Natural killer cell (primary cell): ENCODE measurements around the gene TFIP11. TPM values are rescaled to one million over a fixed set of nuclear protein-coding genes. Genes with fewer than 3 reads are reported as not detected.

ENCODE experiments used
- ATAC-seq, 3 donors: fragments of 150-1000 bp in 2 of 3; fragments of 200-7000 bp in 1 of 3; cut with Tn5 transposase; 1 replicate in 1 of 3; 2 replicates in 2 of 3; pipeline ENCODE4 v1.10.0; 2021; ENCODE audit warnings: mild to moderate bottlenecking in 2 of 3, moderate library complexity in 2 of 3
- DNase-seq, 2 donors: peaks; one replicate each; pipeline versions ENCODE4 v3.0.0 to v3.0.0-alpha.2; 2013 to 2021; ENCODE audit warnings: mixed read lengths in 1 of 2
- H3K27ac ChIP-seq: one replicate; pipeline ENCODE4 v1.5.1; 2013; ENCODE audit warnings: mild to moderate bottlenecking, low read length
- H3K27me3 ChIP-seq: one replicate; pipeline ENCODE4 v1.6.1; 2013; ENCODE audit warnings: low read length; ENCODE audit not compliant: control insufficient read depth, insufficient read depth
- H3K36me3 ChIP-seq: one replicate; pipeline ENCODE4 v1.6.1; 2013; ENCODE audit warnings: low read length; ENCODE audit not compliant: control insufficient read depth, insufficient read depth
- H3K4me1 ChIP-seq: one replicate; pipeline ENCODE4 v1.6.1; 2013; ENCODE audit warnings: low read length; ENCODE audit not compliant: control insufficient read depth, insufficient read depth
- H3K4me3 ChIP-seq: one replicate; pipeline ENCODE4 v1.5.1; 2013; ENCODE audit warnings: low read length
- H3K9me3 ChIP-seq: one replicate; pipeline ENCODE4 v1.6.1; 2013; ENCODE audit warnings: low read length; ENCODE audit not compliant: control insufficient read depth, insufficient read depth
- H3K27ac Mint-ChIP-seq, 2 donors: one replicate each; pipeline ENCODE4 v1.8.0; 2022; ENCODE audit warnings: mild to moderate bottlenecking in 2 of 2, mixed read lengths in 2 of 2, moderate library complexity in 1 of 2
- H3K27me3 Mint-ChIP-seq, 2 donors: one replicate each; pipeline ENCODE4 v1.8.0; 2022; ENCODE audit warnings: low read depth in 2 of 2, mixed read lengths in 2 of 2
- H3K36me3 Mint-ChIP-seq: one replicate; pipeline ENCODE4 v1.8.0; 2022; ENCODE audit warnings: mixed read lengths
- H3K4me1 Mint-ChIP-seq, 2 donors: one replicate each; pipeline ENCODE4 v1.8.0; 2022; ENCODE audit warnings: mixed read lengths in 2 of 2
- H3K4me3 Mint-ChIP-seq: one replicate; pipeline ENCODE4 v1.8.0; 2022; ENCODE audit warnings: mild to moderate bottlenecking, moderate library complexity, mixed read lengths
- H3K9me3 Mint-ChIP-seq, 2 donors: one replicate each; pipeline ENCODE4 v1.8.0; 2022; ENCODE audit warnings: mixed read lengths in 2 of 2
- CTCF ChIP-seq: fragments of 200-600 bp; IDR thresholded peaks from one replicate; pipeline ENCODE4 v1.8.0; 2022; ENCODE audit warnings: antibody characterized with exemption
- WGBS: methylation state at CpG from one replicate; pipeline ENCODE4 v1.1.7; 2013; ENCODE audit warnings: missing lambda C conversion rate; ENCODE audit not compliant: insufficient coverage; 5-methylcytosine and 5-hydroxymethylcytosine counted together
- intact Hi-C: fragments of 100-400 bp; cut with micrococcal nuclease; formaldehyde crosslinking; loops from one replicate; pipeline ENCODE4 v1.14.2; 2022
- total RNA-seq, 4 donors: library from RNA; stranded (reverse); fragments of 120-200 nt in 1 of 4; gene quantifications; one replicate each; pipeline versions ENCODE4 v1.2.3 to v1.2.4, GENCODE V29; 2013 to 2022

The TFIP11 gene
- total RNA-seq, 3 donors from 2014 or later (not counting 1 experiment from before 2014, with no cell fraction given), result 108 to 131 (median 124) TPM

GRCh38 chr22:26524870-26525269, 12.6 kb upstream of the TFIP11 start:
- Mint-ChIP-seq H3K4me3 (no peak overlapping the region), H3K9me3 (no peaks in the 10 kb centered on the region), H3K36me3 (peaks cover 17% of the 10 kb centered on the region), H3K27ac (peak overlapping the region; percentile 35 to 64), H3K27me3 (no peaks in the 10 kb centered on the region), H3K4me1 (peaks cover 0 to 3% of the 10 kb centered on the region in 2 donors)
- H3K27me3 ChIP-seq, result no peaks in the 10 kb centered on the region
- no peak for DNase-seq
- intact Hi-C loops, result no loop called here
- no peak for TF ChIP-seq CTCF
- no peak overlapping the region for H3K4me3 ChIP-seq
- 97% methylated on average over 4 of the region's 4 CpGs for WGBS
- H3K9me3 ChIP-seq, result peaks cover 2% of the 10 kb centered on the region
- no peaks in the 10 kb centered on the region for H3K4me1 ChIP-seq
- H3K27ac ChIP-seq, result no peak overlapping the region
- no peak for ATAC-seq
- H3K36me3 ChIP-seq, result peaks cover 70% of the 10 kb centered on the region

- DNase-seq, result no peak
- peak overlapping the region; percentile 47 to 52 for H3K27ac Mint-ChIP-seq
Measured at GRCh38 chr22:26522592-26522991, 10.3 kb upstream of the TFIP11 start.

GRCh38 chr22:26522012-26522411, 9.7 kb upstream of the TFIP11 start:
- peak overlapping the region in 1 of 2 donors; percentile 52 for H3K27ac Mint-ChIP-seq
- no peaks in the 10 kb centered on the region for H3K4me1 ChIP-seq
- peaks cover 13% of the 10 kb centered on the region for H3K36me3 Mint-ChIP-seq
- no peaks in the 10 kb centered on the region for H3K27me3 ChIP-seq
- DNase-seq (no peak), ATAC-seq (no peak)
- TF ChIP-seq CTCF, result no peak
- intact Hi-C loops, result no loop called here
- peaks cover 44% of the 10 kb centered on the region for H3K36me3 ChIP-seq
- H3K9me3 ChIP-seq, result peaks cover 2% of the 10 kb centered on the region
- H3K27ac ChIP-seq, result no peak overlapping the region
- no peaks in the 10 kb centered on the region for H3K27me3 Mint-ChIP-seq
- no peak overlapping the region for H3K4me3 ChIP-seq
- WGBS, result no CpG with 5 or more reads among the region's 2 CpGs
- no peak overlapping the region for H3K4me3 Mint-ChIP-seq
- H3K4me1 Mint-ChIP-seq, result no peaks in the 10 kb centered on the region
- H3K9me3 Mint-ChIP-seq, result no peaks in the 10 kb centered on the region

More at GRCh38 chr22:26522592-26522991, 10.3 kb upstream of the TFIP11 start:
- Histone ChIP-seq H3K4me1 (no peaks in the 10 kb centered on the region), H3K4me3 (no peak overlapping the region), H3K36me3 (peaks cover 50% of the 10 kb centered on the region), H3K27ac (no peak overlapping the region), H3K27me3 (no peaks in the 10 kb centered on the region), H3K9me3 (peaks cover 2% of the 10 kb centered on the region)
- WGBS, result 95% methylated on average over 4 of the region's 4 CpGs
- Mint-ChIP-seq H3K4me1 (peaks cover 0 to under 1% of the 10 kb centered on the region in 2 donors), H3K9me3 (no peaks in the 10 kb centered on the region), H3K36me3 (peaks cover 13% of the 10 kb centered on the region), H3K27me3 (no peaks in the 10 kb centered on the region), H3K4me3 (no peak overlapping the region)
- intact Hi-C loops, result no loop called here
- ATAC-seq, result no peak
- TF ChIP-seq CTCF, result no peak

- no peaks in the 10 kb centered on the region for H3K36me3 Mint-ChIP-seq
Measured at GRCh38 chr22:26517429-26517828, 5.2 kb upstream of the TFIP11 start.

More at GRCh38 chr22:26517429-26517828, 5.2 kb upstream of the TFIP11 start:
- no peak overlapping the region for H3K4me3 Mint-ChIP-seq
- Histone ChIP-seq H3K27ac (no peak overlapping the region), H3K9me3 (no peaks in the 10 kb centered on the region), H3K4me3 (no peak overlapping the region), H3K4me1 (peaks cover 7% of the 10 kb centered on the region), H3K27me3 (no peaks in the 10 kb centered on the region), H3K36me3 (peaks cover 5% of the 10 kb centered on the region)
- DNase-seq (no peak), ATAC-seq (no peak)
- no peaks in the 10 kb centered on the region for H3K9me3 Mint-ChIP-seq
- H3K4me1 Mint-ChIP-seq, result peaks cover 4 to 8% of the 10 kb centered on the region in 2 donors
- H3K27ac Mint-ChIP-seq, result peak overlapping the region in 1 of 2 donors; percentile 64
- TF ChIP-seq CTCF, result no peak
- WGBS, result 100% methylated on average over 3 of the region's 5 CpGs
- H3K27me3 Mint-ChIP-seq, result no peaks in the 10 kb centered on the region
- intact Hi-C loops, result no loop called here
